Osteoblast (primary cell): ENCODE data around the gene SNX19. TPM values are rescaled to one million over a fixed set of nuclear protein-coding genes. Genes with fewer than 3 reads are reported as not detected.

Experiments
- DNase-seq: peaks from one replicate; pipeline ENCODE4 v3.0.0; 2011; ENCODE audit warnings: low spot score, mixed read lengths; ENCODE audit not compliant: insufficient read length; ENCODE audit errors: missing footprints
- H2AFZ ChIP-seq: 2 replicates; pipeline ENCODE4 v1.6.0; 2011; ENCODE audit warnings: mild to moderate bottlenecking, low read length
- H3K27ac ChIP-seq: 2 replicates; pipeline ENCODE4 v1.5.1; 2011; ENCODE audit warnings: mild to moderate bottlenecking, low read depth, low read length, moderate library complexity
- H3K27me3 ChIP-seq: 2 replicates; pipeline ENCODE4 v1.6.0; 2012; ENCODE audit warnings: mild to moderate bottlenecking, control low read depth, inconsistent platforms, low read length, moderate library complexity; ENCODE audit not compliant: insufficient read depth
- H3K36me3 ChIP-seq: 2 replicates; pipeline ENCODE4 v1.5.1; 2011; ENCODE audit warnings: mild to moderate bottlenecking, low read length, control low read depth, moderate library complexity; ENCODE audit not compliant: insufficient read depth
- H3K4me1 ChIP-seq: 2 replicates; pipeline ENCODE4 v1.5.1; 2011; ENCODE audit warnings: mild to moderate bottlenecking, low read length, control low read depth, moderate library complexity; ENCODE audit not compliant: insufficient read depth
- H3K4me2 ChIP-seq: 2 replicates; pipeline ENCODE4 v1.6.0; 2011; ENCODE audit warnings: mild to moderate bottlenecking, low read length; ENCODE audit not compliant: insufficient read depth
- H3K4me3 ChIP-seq: fragments of 200-600 bp; sonication (generic); 3 replicates; pipeline ENCODE4 v1.5.1; 2012; ENCODE audit warnings: mild to moderate bottlenecking, low read length, inconsistent platforms; ENCODE audit not compliant: insufficient read depth
- H3K79me2 ChIP-seq: 2 replicates; pipeline ENCODE4 v1.6.0; 2012; ENCODE audit warnings: mild to moderate bottlenecking, low read length, control low read depth, inconsistent platforms; ENCODE audit not compliant: insufficient read depth
- H3K9me3 ChIP-seq: 2 replicates; pipeline ENCODE4 v1.5.1; 2011; ENCODE audit warnings: low read depth, low read length, control low read depth
- H4K20me1 ChIP-seq: 2 replicates; pipeline ENCODE4 v1.6.0; 2012; ENCODE audit warnings: mild to moderate bottlenecking, low read length, control low read depth; ENCODE audit not compliant: insufficient read depth
- total RNA-seq: library from RNA; depleted of rRNA; stranded (reverse); fragments of >200 nt; gene quantifications from 2 replicates; pipeline ENCODE4 v1.2.3, GENCODE V29; 2012
- TF ChIP-seq, protein P1 (sequence below): IDR thresholded peaks from 2 replicates; pipeline ENCODE4 v1.5.1; 2011; ENCODE audit warnings: mild to moderate bottlenecking, low read depth, low read length, moderate library complexity; ENCODE audit errors: extremely low read depth

SNX19 gene
- total RNA-seq, 1 donor: 124 TPM

DNA sequence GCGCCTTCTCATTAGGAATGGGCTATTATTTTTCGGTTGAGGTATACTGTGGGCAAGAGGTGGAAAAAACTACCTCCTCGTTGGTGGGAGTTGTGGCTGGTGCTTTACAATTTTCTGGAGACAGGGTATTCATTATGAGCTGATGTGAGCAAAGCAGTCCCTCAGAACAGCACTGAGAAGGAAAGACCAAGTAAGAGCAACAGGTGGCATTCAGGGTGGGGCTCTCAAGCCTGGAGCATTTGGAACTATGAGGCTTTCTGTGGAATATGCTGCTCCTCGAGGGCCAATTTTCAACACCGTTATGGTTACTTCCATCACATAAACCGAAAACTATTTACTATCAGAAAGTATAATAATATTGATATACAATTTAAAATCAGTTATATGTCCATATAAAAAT is 3.7 kb downstream of the SNX19 start:
- H3K4me1 ChIP-seq: peaks cover 33% of the 10 kb centered on the region
- DNase-seq: no peak
- H3K27me3 ChIP-seq: no peaks in the 10 kb centered on the region
- no peak overlapping the region for H3K4me2 ChIP-seq
- TF ChIP-seq, protein P1, sequence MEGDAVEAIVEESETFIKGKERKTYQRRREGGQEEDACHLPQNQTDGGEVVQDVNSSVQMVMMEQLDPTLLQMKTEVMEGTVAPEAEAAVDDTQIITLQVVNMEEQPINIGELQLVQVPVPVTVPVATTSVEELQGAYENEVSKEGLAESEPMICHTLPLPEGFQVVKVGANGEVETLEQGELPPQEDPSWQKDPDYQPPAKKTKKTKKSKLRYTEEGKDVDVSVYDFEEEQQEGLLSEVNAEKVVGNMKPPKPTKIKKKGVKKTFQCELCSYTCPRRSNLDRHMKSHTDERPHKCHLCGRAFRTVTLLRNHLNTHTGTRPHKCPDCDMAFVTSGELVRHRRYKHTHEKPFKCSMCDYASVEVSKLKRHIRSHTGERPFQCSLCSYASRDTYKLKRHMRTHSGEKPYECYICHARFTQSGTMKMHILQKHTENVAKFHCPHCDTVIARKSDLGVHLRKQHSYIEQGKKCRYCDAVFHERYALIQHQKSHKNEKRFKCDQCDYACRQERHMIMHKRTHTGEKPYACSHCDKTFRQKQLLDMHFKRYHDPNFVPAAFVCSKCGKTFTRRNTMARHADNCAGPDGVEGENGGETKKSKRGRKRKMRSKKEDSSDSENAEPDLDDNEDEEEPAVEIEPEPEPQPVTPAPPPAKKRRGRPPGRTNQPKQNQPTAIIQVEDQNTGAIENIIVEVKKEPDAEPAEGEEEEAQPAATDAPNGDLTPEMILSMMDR: no peak
- H3K36me3 ChIP-seq: peaks cover 62% of the 10 kb centered on the region
- no peak overlapping the region for H3K27ac ChIP-seq
- peaks cover 9% of the 10 kb centered on the region for H4K20me1 ChIP-seq
- no peak overlapping the region for H3K4me3 ChIP-seq
- no peak overlapping the region for H2AFZ ChIP-seq
- H3K79me2 ChIP-seq: peaks cover 55% of the 10 kb centered on the region
- H3K9me3 ChIP-seq: no peaks in the 10 kb centered on the region

DNA sequence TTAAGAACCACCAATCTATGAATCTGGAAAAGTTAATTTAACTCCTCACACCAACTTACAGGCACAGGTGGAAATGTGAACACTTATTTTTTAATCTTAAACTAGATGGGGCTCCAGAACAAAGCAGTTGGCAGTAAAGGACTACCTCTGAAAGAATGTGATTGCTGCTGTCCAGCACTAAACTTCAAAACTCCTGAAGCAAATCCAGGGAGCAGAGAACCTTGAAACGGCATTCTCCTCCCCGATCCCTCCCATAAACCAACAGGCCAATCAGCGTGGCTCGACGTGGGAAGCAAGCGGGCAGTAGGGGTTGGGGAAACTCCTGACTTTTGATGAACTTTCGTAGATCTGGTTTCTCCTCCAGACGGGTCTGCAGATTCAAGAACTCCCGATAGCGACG is 5.0 kb downstream of the SNX19 start:
- Histone ChIP-seq H4K20me1 (peaks cover 9% of the 10 kb centered on the region), H3K27me3 (no peaks in the 10 kb centered on the region), H3K4me2 (no peak overlapping the region), H3K27ac (no peak overlapping the region), H3K4me1 (peaks cover 27% of the 10 kb centered on the region), H3K9me3 (no peaks in the 10 kb centered on the region), H3K4me3 (no peak overlapping the region), H2AFZ (no peak overlapping the region), H3K79me2 (peaks cover 64% of the 10 kb centered on the region), H3K36me3 (peaks cover 74% of the 10 kb centered on the region)
- TF ChIP-seq, protein P1: no peak
- DNase-seq: no peak

DNA sequence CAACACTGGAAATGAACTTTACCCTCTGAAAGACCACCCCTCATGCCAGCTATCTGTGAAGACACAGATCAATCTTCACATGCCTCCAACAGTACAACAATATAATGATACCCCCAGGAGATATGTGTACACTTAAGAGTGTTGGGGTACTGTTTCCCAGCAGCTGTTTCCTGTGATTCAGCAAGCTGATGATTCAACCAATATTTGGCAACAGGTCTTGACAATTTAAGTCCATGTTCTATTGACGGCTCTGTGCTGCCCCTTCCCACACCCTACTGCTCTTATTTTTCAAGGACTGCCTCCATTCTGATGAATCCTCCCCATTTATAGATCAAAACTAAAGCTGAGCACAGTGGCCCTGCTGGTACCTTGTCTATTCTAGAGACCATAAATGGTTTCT is 6.6 kb downstream of the SNX19 start:
- DNase-seq: peak; percentile 81
- peaks cover 9% of the 10 kb centered on the region for H4K20me1 ChIP-seq
- no peaks in the 10 kb centered on the region for H3K27me3 ChIP-seq
- H3K9me3 ChIP-seq: no peaks in the 10 kb centered on the region
- peaks cover 86% of the 10 kb centered on the region for H3K36me3 ChIP-seq
- H3K79me2 ChIP-seq: peaks cover 49% of the 10 kb centered on the region
- H3K4me3 ChIP-seq: no peak overlapping the region
- no peak overlapping the region for H2AFZ ChIP-seq
- TF ChIP-seq, protein P1: no peak
- H3K4me1 ChIP-seq: peaks cover 22% of the 10 kb centered on the region
- H3K4me2 ChIP-seq: peak overlapping the region; percentile 35
- H3K27ac ChIP-seq: peak overlapping the region; percentile 87

DNA sequence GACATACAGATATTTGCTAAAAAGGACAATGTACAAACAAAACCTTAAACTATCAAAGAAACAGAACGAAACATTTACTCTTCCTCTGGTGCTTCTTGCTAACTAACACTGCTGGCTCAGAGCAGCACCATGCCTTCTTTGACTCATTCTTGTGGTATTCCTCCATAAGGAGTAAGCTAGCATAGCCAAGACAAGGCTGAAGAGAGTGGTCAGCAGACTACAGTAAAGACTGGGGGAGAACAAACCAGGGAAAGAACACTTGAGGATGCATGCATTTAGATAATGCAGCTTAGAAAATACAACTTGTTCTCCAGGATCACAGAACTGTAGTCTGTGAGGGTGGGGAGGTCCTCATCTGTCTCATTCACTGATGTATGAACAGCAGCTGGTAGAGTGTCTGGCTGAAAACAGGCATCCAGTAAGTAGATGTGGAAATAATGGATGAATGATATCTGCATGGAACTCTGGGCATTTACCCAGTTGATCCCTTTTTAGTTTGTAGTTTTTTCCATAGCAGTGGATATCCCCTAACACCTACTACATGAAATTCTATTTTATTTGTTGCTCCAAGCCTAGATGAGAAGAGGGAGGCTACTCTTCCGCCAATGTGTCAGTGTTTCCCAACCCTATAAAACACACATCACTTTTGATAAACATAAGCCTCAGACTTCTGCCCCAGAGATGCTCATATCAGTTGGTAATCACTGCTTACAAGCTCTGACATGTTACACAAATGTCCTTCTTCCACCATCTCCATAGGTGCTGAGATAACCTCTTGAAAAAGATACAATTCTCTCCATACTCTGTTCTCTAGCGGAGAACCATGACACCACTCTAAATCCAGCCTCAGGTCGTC is 7.3 kb downstream of the SNX19 start:
- Histone ChIP-seq H3K27me3 (no peaks in the 10 kb centered on the region), H3K36me3 (peaks cover 86% of the 10 kb centered on the region), H2AFZ (no peak overlapping the region), H3K4me2 (peak overlapping the region; percentile 35), H3K9me3 (no peaks in the 10 kb centered on the region), H3K4me3 (no peak overlapping the region), H4K20me1 (peaks cover 9% of the 10 kb centered on the region), H3K4me1 (peaks cover 25% of the 10 kb centered on the region), H3K27ac (peak overlapping the region; percentile 87), H3K79me2 (peaks cover 42% of the 10 kb centered on the region)
- peak; percentile 93 for DNase-seq
- TF ChIP-seq, protein P1: no peak
